Measurements from ENCODE around the gene DHDH.

DHDH gene

DNA sequence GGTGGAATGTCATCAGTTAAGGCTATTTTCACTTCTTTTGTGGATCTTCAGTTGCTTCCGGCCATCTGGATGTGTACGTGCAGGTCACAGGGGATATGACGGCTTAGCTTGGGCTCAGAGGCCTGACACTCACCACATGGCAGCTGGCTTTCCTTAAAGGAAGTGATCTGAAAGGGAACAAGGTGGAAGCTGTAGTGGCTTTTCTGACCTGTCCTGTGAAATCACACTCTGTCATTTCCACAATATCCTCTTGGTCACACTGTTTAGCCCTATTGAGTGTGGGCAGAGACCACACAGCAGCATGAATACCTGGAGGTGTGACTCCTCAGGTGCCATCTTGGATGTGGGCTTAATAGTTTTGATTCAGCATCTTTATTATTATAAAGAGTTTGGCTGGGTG lies 16.7 kb downstream of the DHDH start:
- DNase-seq (ENCODE audit: low spot score), result no peak

GRCh38 chr19:48950830-48951519 lies 17.5 kb downstream of the DHDH start:
- DNase-seq (ENCODE audit: low spot score), result no peak

- DNase-seq (ENCODE audit: low spot score), result no peak
Measured at GRCh38 chr19:48953141-48953540, 19.6 kb downstream of the DHDH start.

DNA sequence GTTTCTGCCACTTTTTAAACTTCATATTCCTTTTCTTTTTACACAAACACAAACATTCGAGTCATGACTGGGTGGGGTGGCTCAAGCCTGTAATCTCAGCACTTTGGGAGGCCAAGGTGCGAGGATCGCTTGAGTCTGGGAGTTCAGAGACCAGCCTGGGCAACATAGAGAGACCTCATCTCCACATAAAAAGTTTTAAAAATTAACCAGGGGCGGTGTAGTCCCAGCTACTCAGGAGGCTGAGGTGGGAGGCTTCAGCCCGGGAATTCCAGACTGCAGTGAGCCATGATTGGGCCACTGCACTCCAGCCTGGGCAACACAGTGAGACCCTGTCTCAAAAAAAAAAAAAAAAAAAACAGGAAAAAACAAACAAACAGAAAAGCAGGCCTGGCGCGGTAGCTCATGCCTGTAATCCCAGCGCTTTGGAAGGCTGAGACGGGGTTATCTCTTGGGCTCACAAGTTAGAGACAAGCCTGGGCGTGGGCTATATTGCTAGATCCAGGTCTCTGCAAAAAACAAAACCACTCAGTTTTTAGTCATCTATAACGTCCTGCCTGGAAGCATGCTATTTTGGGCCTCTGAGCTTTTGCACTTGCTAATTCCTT lies 20.6 kb downstream of the DHDH start:
- DNase-seq (ENCODE audit: low spot score), result no peak

DNA sequence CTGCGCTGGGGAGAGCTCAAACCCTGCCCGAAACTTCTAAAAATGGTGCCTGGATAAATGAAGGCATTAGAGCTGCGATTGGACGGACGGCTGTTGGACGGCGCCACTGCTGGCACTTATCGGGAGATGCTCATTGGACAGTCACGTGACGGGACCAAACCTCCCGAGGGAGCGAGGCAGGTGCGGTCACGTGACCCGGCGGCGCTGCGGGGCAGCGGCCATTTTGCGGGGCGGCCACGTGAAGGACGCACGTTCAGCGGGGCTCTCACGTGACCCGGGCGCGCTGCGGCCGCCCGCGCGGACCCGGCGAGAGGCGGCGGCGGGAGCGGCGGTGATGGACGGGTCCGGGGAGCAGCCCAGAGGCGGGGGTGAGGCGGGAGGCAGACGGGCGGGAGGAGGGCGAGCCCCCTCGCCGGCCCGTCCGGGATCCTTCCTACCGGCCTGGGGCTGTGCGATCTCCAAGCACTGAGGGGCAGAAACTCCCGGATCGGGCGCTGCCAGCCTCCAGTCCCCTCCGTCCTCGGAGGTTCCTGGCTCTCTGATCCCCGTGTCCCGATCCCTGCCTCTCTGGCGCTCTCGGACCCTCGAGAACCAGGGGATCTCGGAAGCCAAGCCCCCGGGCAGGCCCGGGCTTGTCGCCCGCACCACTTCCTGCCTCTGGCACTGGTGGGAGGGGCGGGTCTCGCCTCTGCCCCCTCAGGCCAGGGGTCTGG lies 21.3 kb downstream of the DHDH start, which contains the start of gene BAX:
Gene BAX, plus strand, starts transcription at position 281 of the 713 bp plus-strand sequence. Its CDS starts 54 bp downstream, at position 335.
- DNase-seq (ENCODE audit: low spot score), result peak; percentile 98

DNA sequence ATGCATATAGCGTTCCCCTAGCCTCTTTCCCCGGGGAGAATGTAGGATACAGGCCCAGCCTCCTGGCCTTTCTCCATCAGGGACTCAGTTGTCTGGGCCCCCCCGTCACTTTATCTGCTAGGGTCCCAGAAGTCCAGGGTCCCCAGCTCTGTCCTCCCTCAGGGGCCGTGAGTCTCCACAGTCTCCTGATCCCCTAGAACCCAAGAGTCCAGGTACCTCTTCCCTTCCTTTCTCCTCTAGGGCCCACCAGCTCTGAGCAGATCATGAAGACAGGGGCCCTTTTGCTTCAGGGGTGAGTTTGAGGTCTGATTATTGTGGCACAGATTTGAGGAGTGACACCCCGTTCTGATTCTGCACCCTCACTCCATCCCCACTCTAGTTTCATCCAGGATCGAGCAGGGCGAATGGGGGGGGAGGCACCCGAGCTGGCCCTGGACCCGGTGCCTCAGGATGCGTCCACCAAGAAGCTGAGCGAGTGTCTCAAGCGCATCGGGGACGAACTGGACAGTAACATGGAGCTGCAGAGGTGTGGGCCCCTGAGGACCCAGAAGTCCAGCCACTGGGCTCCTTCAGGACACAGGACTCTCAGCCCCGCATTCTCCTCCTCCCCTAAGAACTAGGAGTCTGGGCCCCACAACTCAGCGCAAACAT lies 21.9 kb downstream of the DHDH start:
- DNase-seq (ENCODE audit: low spot score), result no peak

DNA sequence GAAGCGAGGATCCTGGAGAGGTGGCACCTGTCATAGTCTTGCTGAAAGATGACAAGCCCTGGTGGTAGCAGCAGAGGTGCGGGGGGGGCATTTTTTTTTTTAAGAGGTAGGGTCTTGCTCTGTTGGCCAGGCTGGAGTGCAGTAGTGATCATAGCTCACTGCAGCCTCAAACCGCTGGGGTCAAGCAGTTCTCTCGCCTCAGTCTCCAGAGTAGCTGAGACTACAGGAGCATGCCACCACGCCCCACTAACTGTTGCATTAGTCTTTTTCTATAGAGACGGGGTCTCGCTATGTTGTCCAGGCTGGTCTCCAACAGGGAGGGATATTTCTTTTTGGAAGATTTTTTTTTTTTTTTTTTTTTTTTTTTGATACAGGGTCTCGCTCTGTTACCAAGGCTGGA lies 24.5 kb downstream of the DHDH start:
- no peak for DNase-seq (ENCODE audit: low spot score)

DNA sequence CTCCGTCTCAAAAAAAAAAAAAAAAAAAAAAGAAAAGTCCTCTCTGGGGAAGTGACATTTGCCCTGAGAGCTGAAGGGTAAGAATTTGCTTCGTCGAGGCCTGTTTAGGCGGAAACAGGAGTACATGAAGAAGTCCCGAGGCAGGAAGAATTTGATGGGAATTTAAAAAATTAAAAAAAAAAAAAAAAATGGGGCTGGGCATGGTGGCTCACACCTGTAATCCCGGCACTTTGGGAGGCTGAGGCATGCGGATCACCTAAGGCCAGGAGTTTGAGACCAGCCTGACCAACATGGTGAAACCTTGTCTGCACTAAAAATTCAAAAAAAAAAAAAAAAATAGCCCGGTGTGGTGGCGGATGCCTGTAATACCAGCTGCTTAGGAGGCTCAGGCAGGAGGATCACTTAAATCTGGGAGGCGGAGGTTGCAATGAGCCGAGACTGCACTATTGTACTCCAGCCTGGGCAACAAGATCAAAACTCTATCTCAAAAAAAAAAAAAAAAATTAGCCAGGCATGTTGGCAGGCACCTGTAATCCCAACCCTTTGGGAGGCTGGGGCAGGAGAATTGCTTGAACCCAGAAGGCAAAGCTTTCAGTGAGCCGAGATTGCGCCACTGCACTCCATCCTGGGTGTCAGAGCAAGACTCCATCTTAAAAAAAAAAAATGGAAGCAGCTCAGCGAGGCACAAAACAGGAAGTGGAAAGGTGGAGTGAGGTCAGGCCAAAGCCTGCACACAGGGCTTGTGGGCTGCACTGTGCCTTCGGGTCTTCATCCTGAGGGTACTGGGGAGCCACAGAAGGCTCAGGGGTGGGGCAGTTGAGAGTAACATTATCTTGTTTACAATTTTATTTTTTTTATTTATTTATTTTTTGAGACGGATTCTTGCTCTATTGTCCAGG lies 26.1 kb downstream of the DHDH start:
- no peak for DNase-seq (ENCODE audit: low spot score)

- no peak for DNase-seq (ENCODE audit: low spot score)
Measured at GRCh38 chr19:48961051-48961649, 27.7 kb downstream of the DHDH start.

- no peak for DNase-seq (ENCODE audit: low spot score)
Measured at GRCh38 chr19:48961673-48962028, 28.2 kb downstream of the DHDH start.

- no peak for DNase-seq (ENCODE audit: low spot score)
Measured at GRCh38 chr19:48962029-48962848, 28.7 kb downstream of the DHDH start.

DNA sequence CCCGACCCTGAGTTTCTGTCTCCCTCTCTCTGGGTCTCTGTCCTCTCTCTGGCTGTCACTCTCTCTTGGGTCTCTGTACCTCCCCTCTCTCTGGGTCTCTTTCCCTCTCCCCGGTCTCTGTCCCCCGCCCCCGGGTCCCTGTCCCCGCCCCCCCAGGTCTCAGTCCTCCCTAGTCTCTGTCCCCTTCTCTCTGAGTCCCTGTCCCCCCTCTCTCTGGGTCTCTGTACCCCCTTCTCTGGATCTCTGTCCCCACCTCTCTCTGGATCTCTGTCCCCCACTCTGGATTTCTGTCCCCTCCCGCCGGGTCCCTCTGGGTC lies 29.3 kb downstream of the DHDH start:
- no peak for DNase-seq (ENCODE audit: low spot score)

- peak; percentile 75 for DNase-seq (ENCODE audit: low spot score)
Measured at GRCh38 chr19:48963371-48964204, 30.1 kb downstream of the DHDH start.

- no peak for DNase-seq (ENCODE audit: low spot score)
Measured at GRCh38 chr19:48964205-48965039, 30.9 kb downstream of the DHDH start.

DNA sequence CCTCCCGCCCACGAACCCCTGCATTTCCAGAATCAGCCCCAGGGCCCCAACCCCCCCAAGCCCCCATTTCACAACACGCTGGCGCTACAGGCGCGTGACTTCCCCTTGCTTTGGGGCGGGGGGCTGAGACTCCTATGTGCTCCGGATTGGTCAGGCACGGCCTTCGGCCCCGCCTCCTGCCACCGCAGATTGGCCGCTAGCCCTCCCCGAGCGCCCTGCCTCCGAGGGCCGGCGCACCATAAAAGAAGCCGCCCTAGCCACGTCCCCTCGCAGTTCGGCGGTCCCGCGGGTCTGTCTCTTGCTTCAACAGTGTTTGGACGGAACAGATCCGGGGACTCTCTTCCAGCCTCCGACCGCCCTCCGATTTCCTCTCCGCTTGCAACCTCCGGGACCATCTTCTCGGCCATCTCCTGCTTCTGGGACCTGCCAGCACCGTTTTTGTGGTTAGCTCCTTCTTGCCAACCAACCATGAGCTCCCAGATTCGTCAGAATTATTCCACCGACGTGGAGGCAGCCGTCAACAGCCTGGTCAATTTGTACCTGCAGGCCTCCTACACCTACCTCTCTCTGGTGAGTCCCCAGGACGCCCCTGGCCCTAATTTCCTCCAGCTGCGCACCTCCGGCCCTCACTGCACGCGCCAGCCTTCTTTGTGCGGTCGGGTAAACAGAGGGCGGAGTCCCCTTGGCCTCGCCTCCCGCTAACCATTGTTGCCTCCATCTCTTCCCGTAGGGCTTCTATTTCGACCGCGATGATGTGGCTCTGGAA lies 31.7 kb downstream of the DHDH start, which contains the start of gene FTL:
Gene FTL, plus strand, starts transcription at position 270 of the 766 bp plus-strand sequence. Its CDS starts 199 bp downstream, at position 469.
- peak; percentile 95 for DNase-seq (ENCODE audit: low spot score)

- peak; percentile 61 for DNase-seq (ENCODE audit: low spot score)
Measured at GRCh38 chr19:48965806-48966540, 32.5 kb downstream of the DHDH start.
